Thymus (tissue), 14 donors: ENCODE data around the gene WSB2. TPM values are rescaled to one million over a fixed set of nuclear protein-coding genes. Genes with fewer than 3 reads are reported as not detected.
A peak's percentile ranks its signal among the peaks of the same experiment; 100 is the strongest.

Experiments
- DNase-seq, 9 donors: peaks; one replicate each; pipeline ENCODE4 v3.0.0-alpha.2; 2013; ENCODE audit warnings: low spot score in 9 of 9, low read depth in 6 of 9, missing footprints in 1 of 9
- H3K27ac ChIP-seq, 2 donors: one replicate each; pipeline ENCODE4 v1.5.1; 2013; ENCODE audit warnings: control low read depth in 1 of 2, low read depth in 1 of 2, low read length in 1 of 2, mild to moderate bottlenecking in 1 of 2, moderate library complexity in 1 of 2
- H3K27me3 ChIP-seq, 2 donors: one replicate each; pipeline ENCODE4 v1.5.1; 2013; ENCODE audit warnings: low read length in 1 of 2; ENCODE audit not compliant: control insufficient read depth in 2 of 2, insufficient read depth in 1 of 2
- H3K36me3 ChIP-seq, 2 donors: one replicate each; pipeline ENCODE4 v1.5.1; 2013; ENCODE audit warnings: low read length in 1 of 2, mild to moderate bottlenecking in 1 of 2, moderate library complexity in 1 of 2; ENCODE audit not compliant: control insufficient read depth in 2 of 2, insufficient read depth in 2 of 2
- H3K4me1 ChIP-seq, 2 donors: one replicate each; pipeline ENCODE4 v1.5.1; 2013; ENCODE audit warnings: low read length in 2 of 2; ENCODE audit not compliant: control insufficient read depth in 2 of 2, insufficient read depth in 2 of 2
- H3K4me3 ChIP-seq, 2 donors: one replicate each; pipeline ENCODE4 v1.5.1; 2013; ENCODE audit warnings: low read length in 2 of 2, control low read depth in 1 of 2, mild to moderate bottlenecking in 1 of 2
- H3K9me3 ChIP-seq, 2 donors: one replicate each; pipeline ENCODE4 v1.5.1; 2013; ENCODE audit warnings: low read length in 1 of 2, mild to moderate bottlenecking in 1 of 2; ENCODE audit not compliant: control insufficient read depth in 2 of 2, insufficient read depth in 1 of 2
- WGBS: extraction: QIAGEN DNeasy Blood & Tissue Kit; methylation state at CpG from one replicate; pipeline ENCODE4 v1.1.7; 2013; 5-methylcytosine and 5-hydroxymethylcytosine counted together
- long read RNA-seq, 10 donors: transcript quantifications; one replicate each; lab custom pipeline, GENCODE V29; 2026
- polyA plus RNA-seq: library from polyadenylated mRNA; stranded (reverse); fragments of 200-250 nt; gene quantifications from one replicate; pipeline ENCODE4 v1.2.3, GENCODE V29; 2013
- total RNA-seq: library from RNA; stranded (reverse); fragments of 120-200 nt; gene quantifications from one replicate; pipeline ENCODE4 v1.2.4, GENCODE V29; 2013
- donor health status: healthy.

Gene WSB2
- total RNA-seq (23.9 TPM), polyA plus RNA-seq (34.8 TPM)
- long read RNA-seq, donor 1, partial matches to known transcripts, result 0 of 1 reads
- long read RNA-seq, donor 1, other reads (novel, unspliced or antisense), result 0 of 1 reads
- long read RNA-seq, donor 2, result 0 reads
- long read RNA-seq, donor 3, partial matches to known transcripts, result 0 of 4 reads
- long read RNA-seq, donor 3, other reads (novel, unspliced or antisense), result 0 of 4 reads
- long read RNA-seq, donor 4, partial matches to known transcripts, result 0 of 4 reads
- long read RNA-seq, donor 4, other reads (novel, unspliced or antisense), result 0 of 4 reads
- long read RNA-seq, donor 5, transcript WSB2-201 (9 exons, 2,646 nt), result major isoform, 6 of 11 reads
- long read RNA-seq, donor 5, partial matches to known transcripts, result 0 of 11 reads
- long read RNA-seq, donor 5, other reads (novel, unspliced or antisense), result 0 of 11 reads
- long read RNA-seq, donor 6, partial matches to known transcripts, result 0 of 5 reads
- long read RNA-seq, donor 6, other reads (novel, unspliced or antisense), result 0 of 5 reads
- long read RNA-seq, donor 7, transcript WSB2-201 (9 exons, 2,646 nt), result major isoform, 7 of 8 reads
- long read RNA-seq, donor 7, partial matches to known transcripts, result 0 of 8 reads
- long read RNA-seq, donor 7, other reads (novel, unspliced or antisense), result 0 of 8 reads
- long read RNA-seq, donor 8, partial matches to known transcripts, result 0 of 3 reads
- long read RNA-seq, donor 8, other reads (novel, unspliced or antisense), result 0 of 3 reads
- long read RNA-seq, donor 9, result 0 reads
- long read RNA-seq, donor 10, transcript WSB2-201 (9 exons, 2,646 nt), result major isoform, 6 of 7 reads
- long read RNA-seq, donor 10, partial matches to known transcripts, result 0 of 7 reads
- long read RNA-seq, donor 10, other reads (novel, unspliced or antisense), result 0 of 7 reads

GRCh38 chr12:118061011-118061872, at the start of gene WSB2:
WSB2 (minus strand) TSS chr12:118061179; CDS start chr12:118061048, 131 bp downstream.
- H3K27me3 ChIP-seq, result peaks cover 0 to 8% of the 10 kb centered on the region in 2 donors
- no peaks in the 10 kb centered on the region for H3K9me3 ChIP-seq
- 1% methylated on average over 76 of the region's 76 CpGs for WGBS
- H3K36me3 ChIP-seq, result no peaks in the 10 kb centered on the region
- peak within 1 kb of the TSS; percentile 84 to 93 for H3K27ac ChIP-seq
- DNase-seq, result peak in 4 of 9 donors; percentile 41 to 71 (median 48)
- peaks cover 8 to 25% of the 10 kb centered on the region in 2 donors for H3K4me1 ChIP-seq
- peak within 1 kb of the TSS; percentile 75 to 90 for H3K4me3 ChIP-seq

GRCh38 chr12:118109088-118109487, 48.1 kb upstream of the WSB2 start:
- H3K4me1 ChIP-seq, result peaks cover 0 to 3% of the 10 kb centered on the region in 2 donors
- peaks cover 0 to 16% of the 10 kb centered on the region in 2 donors for H3K27me3 ChIP-seq
- H3K27ac ChIP-seq, result no peak overlapping the region
- H3K4me3 ChIP-seq, result no peak overlapping the region
- H3K9me3 ChIP-seq, result no peaks in the 10 kb centered on the region
- DNase-seq, result no peak
- WGBS, result 96% methylated on average over 1 of the region's 1 CpG
- H3K36me3 ChIP-seq, result no peaks in the 10 kb centered on the region

GRCh38 chr12:118107694-118108093, 46.7 kb upstream of the WSB2 start:
- Histone ChIP-seq H3K4me3 (no peak overlapping the region), H3K4me1 (peaks cover 7 to 8% of the 10 kb centered on the region in 2 donors), H3K36me3 (no peaks in the 10 kb centered on the region), H3K27ac (no peak overlapping the region), H3K9me3 (no peaks in the 10 kb centered on the region), H3K27me3 (peaks cover 7 to 30% of the 10 kb centered on the region in 2 donors)
- 96% methylated on average over 8 of the region's 8 CpGs for WGBS
- DNase-seq, result no peak

- no peak overlapping the region for H3K27ac ChIP-seq
- DNase-seq, result no peak
- H3K4me1 ChIP-seq, result peaks cover 7 to 8% of the 10 kb centered on the region in 2 donors
- H3K27me3 ChIP-seq, result peaks cover 8 to 37% of the 10 kb centered on the region in 2 donors
- 98% methylated on average over 4 of the region's 4 CpGs for WGBS
- no peaks in the 10 kb centered on the region for H3K9me3 ChIP-seq
- no peak overlapping the region for H3K4me3 ChIP-seq
- no peaks in the 10 kb centered on the region for H3K36me3 ChIP-seq
Observed at GRCh38 chr12:118107011-118107410, 46.0 kb upstream of the WSB2 start.

- under 1% methylated on average over 75 of the region's 75 CpGs for WGBS
- H3K4me3 ChIP-seq, result peak within 1 kb of the TSS; percentile 27 to 54
- peaks cover 7 to 8% of the 10 kb centered on the region in 2 donors for H3K4me1 ChIP-seq
- no peaks in the 10 kb centered on the region for H3K9me3 ChIP-seq
- H3K27me3 ChIP-seq, result peaks cover 8 to 44% of the 10 kb centered on the region in 2 donors
- no peaks in the 10 kb centered on the region for H3K36me3 ChIP-seq
- no peak within 1 kb of the TSS for H3K27ac ChIP-seq
- peak in 2 of 9 donors; percentile 18 to 39 for DNase-seq
Observed at GRCh38 chr12:118103601-118104382, 42.8 kb upstream of the WSB2 start, which contains the start of gene VSIG10. VSIG10 (minus strand) TSS chr12:118104011; CDS start chr12:118103671, 340 bp downstream.

GRCh38 chr12:118103201-118103600, 42.2 kb upstream of the WSB2 start:
- peak overlapping the region; percentile 27 to 54 for H3K4me3 ChIP-seq
- H3K4me1 ChIP-seq, result peaks cover 7 to 8% of the 10 kb centered on the region in 2 donors
- 0% methylated on average over 32 of the region's 32 CpGs for WGBS
- DNase-seq, result no peak
- H3K36me3 ChIP-seq, result no peaks in the 10 kb centered on the region
- H3K27ac ChIP-seq, result no peak overlapping the region
- no peaks in the 10 kb centered on the region for H3K9me3 ChIP-seq
- peaks cover 8 to 44% of the 10 kb centered on the region in 2 donors for H3K27me3 ChIP-seq

GRCh38 chr12:118102609-118103008, 41.6 kb upstream of the WSB2 start:
- H3K4me3 ChIP-seq, result no peak overlapping the region
- H3K27ac ChIP-seq, result no peak overlapping the region
- H3K27me3 ChIP-seq, result peaks cover 8 to 44% of the 10 kb centered on the region in 2 donors
- 61% methylated on average over 5 of the region's 5 CpGs for WGBS
- H3K4me1 ChIP-seq, result peaks cover 7 to 8% of the 10 kb centered on the region in 2 donors
- H3K9me3 ChIP-seq, result no peaks in the 10 kb centered on the region
- DNase-seq, result no peak
- H3K36me3 ChIP-seq, result no peaks in the 10 kb centered on the region

- Histone ChIP-seq H3K36me3 (no peaks in the 10 kb centered on the region), H3K9me3 (no peaks in the 10 kb centered on the region), H3K27ac (no peak overlapping the region), H3K4me3 (no peak overlapping the region), H3K27me3 (peaks cover 8 to 44% of the 10 kb centered on the region in 2 donors), H3K4me1 (peaks cover 7 to 8% of the 10 kb centered on the region in 2 donors)
- no peak for DNase-seq
- 99% methylated on average over 6 of the region's 6 CpGs for WGBS
Observed at GRCh38 chr12:118102070-118102469, 41.1 kb upstream of the WSB2 start.
